DND-41 (cell line): ENCODE results near the gene TRIM33.

Source experiments
- CTCF ChIP-seq: IDR thresholded peaks from 2 replicates; pipeline ENCODE4 v1.5.1; 2012; ENCODE audit warnings: borderline replicate concordance, low read length, moderate library complexity, mild to moderate bottlenecking; ENCODE audit not compliant: poor library complexity, severe bottlenecking; ENCODE audit errors: extremely low read depth
- EZH2 ChIP-seq: IDR thresholded peaks from 3 replicates; pipeline ENCODE4 v1.6.1; 2012; ENCODE audit warnings: borderline replicate concordance, low read depth, mild to moderate bottlenecking, moderate library complexity, low read length, inconsistent platforms; ENCODE audit not compliant: severe bottlenecking

- TF ChIP-seq CTCF (no peak), EZH2 (no peak)
Measured at GRCh38 chr1:114468710-114469468, 42.1 kb downstream of the TRIM33 start.
